COLO668 (cell line): Measurements from ENCODE around the gene TOM1L1.

Source experiments
- DNase-seq: peaks from one replicate; lab custom pipeline; 2025; ENCODE audit not compliant: unreplicated experiment; lab: John Stamatoyannopoulos, UW

Gene TOM1L1

GRCh38 chr17:54985476-54985875 is 84.8 kb downstream of the TOM1L1 start:
- DNase-seq = no peak

GRCh38 chr17:54990118-54990517 is 89.5 kb downstream of the TOM1L1 start:
- no peak for DNase-seq

GRCh38 chr17:54991567-54991966 is 90.9 kb downstream of the TOM1L1 start:
- no peak for DNase-seq

- DNase-seq = no peak
These were observed 92.4 kb downstream of the TOM1L1 start for GRCh38 chr17:54992797-54993639.

GRCh38 chr17:54996441-54996840 is 95.8 kb downstream of the TOM1L1 start:
- no peak for DNase-seq

- DNase-seq = no peak
These were observed 101.8 kb downstream of the TOM1L1 start for GRCh38 chr17:55002458-55002857.

GRCh38 chr17:55004484-55004883 is 103.8 kb downstream of the TOM1L1 start:
- no peak for DNase-seq

GRCh38 chr17:55005520-55005919 is 104.9 kb downstream of the TOM1L1 start:
- DNase-seq = no peak
